Spleen (tissue), 11 donors: ENCODE measurements around the gene CENPP. TPM values are rescaled to one million over a fixed set of nuclear protein-coding genes. Genes with fewer than 3 reads are reported as not detected.

ENCODE experiments used
- DNase-seq: peaks from one replicate; pipeline ENCODE4 v3.0.0-alpha.2; 2020
- H3K27ac ChIP-seq, 8 donors: fragments of 200-600 bp; sonication (generic) in 7 of 8; 1 replicate in 4 of 8; 2 replicates in 4 of 8; pipeline versions ENCODE4 v1.5.0 to v1.8.0; 2016 to 2021; ENCODE audit warnings: inconsistent platforms in 4 of 8, mild to moderate bottlenecking in 4 of 8, moderate library complexity in 1 of 8
- H3K27me3 ChIP-seq, 7 donors: fragments of 200-600 bp; sonication (generic) in 6 of 7; replicated peaks in 1 of 7; 1 replicate in 4 of 7; 2 replicates in 3 of 7; pipeline versions ENCODE4 v1.5.0 to v1.8.0; 2016 to 2021; ENCODE audit warnings: inconsistent platforms in 3 of 7, mild to moderate bottlenecking in 1 of 7
- H3K36me3 ChIP-seq, 6 donors: fragments of 200-600 bp; sonication (generic) in 5 of 6; 1 replicate in 4 of 6; 2 replicates in 2 of 6; pipeline versions ENCODE4 v1.5.0 to v1.8.0; 2016 to 2021; ENCODE audit warnings: inconsistent platforms in 2 of 6
- H3K4me1 ChIP-seq, 6 donors: fragments of 200-600 bp; sonication (generic) in 5 of 6; 1 replicate in 3 of 6; 2 replicates in 3 of 6; pipeline versions ENCODE4 v1.5.0 to v1.8.0; 2016 to 2021; ENCODE audit warnings: inconsistent platforms in 3 of 6
- H3K4me3 ChIP-seq, 8 donors: fragments of 200-600 bp; sonication (generic) in 7 of 8; 1 replicate in 4 of 8; 2 replicates in 4 of 8; pipeline versions ENCODE4 v1.5.0 to v1.8.0; 2016 to 2021; ENCODE audit warnings: inconsistent platforms in 4 of 8, mild to moderate bottlenecking in 4 of 8, moderate library complexity in 2 of 8
- H3K9me3 ChIP-seq, 8 donors: fragments of 200-600 bp; sonication (generic) in 7 of 8; 1 replicate in 4 of 8; 2 replicates in 4 of 8; pipeline versions ENCODE4 v1.5.0 to v1.8.0; 2016 to 2021; ENCODE audit warnings: inconsistent platforms in 4 of 8
- POLR2A ChIP-seq, 3 donors: fragments of 450-650 bp; IDR thresholded peaks; one replicate each; pipeline ENCODE4 v1.5.1; 2017; ENCODE audit warnings: antibody characterized with exemption in 3 of 3, mild to moderate bottlenecking in 1 of 3
- POLR2AphosphoS5 ChIP-seq, 3 donors: sonication (generic); formaldehyde crosslinking; IDR thresholded peaks; one replicate each; pipeline ENCODE4 v1.5.1; 2017; ENCODE audit warnings: antibody characterized with exemption in 3 of 3
- WGBS, 5 donors: extraction: QIAGEN DNeasy Blood & Tissue Kit in 3 of 5; methylation state at CpG; one replicate each; pipeline versions ENCODE4 v1.1.5 to v1.1.7; 2013 to 2018; 5-methylcytosine and 5-hydroxymethylcytosine counted together
- intact Hi-C: fragments of 100-400 bp; cut with DNase I; formaldehyde crosslinking; loops from one replicate; pipeline ENCODE4 v1.15.0; 2023; ENCODE audit warnings: low total_unique reads
- polyA plus RNA-seq, 3 donors: library from polyadenylated mRNA; stranded (reverse); fragments of 200-250 nt; gene quantifications; one replicate each; pipeline ENCODE4 v1.2.1, GENCODE V29; 2013
- total RNA-seq, 7 donors: library from RNA; depleted of rRNA in 3 of 7; stranded (reverse); fragments of >200 nt in 3 of 7; fragmentation: NEBNext Ultra II Directional in 4 of 7; extraction: Animal tissue kit (Norgen Biotek cat#: 25700) in 4 of 7; gene quantifications; one replicate each; pipeline versions ENCODE4 v1.1.0 to v1.2.1, GENCODE V29; 2016 to 2021
- TF ChIP-seq, protein P1 (sequence below), 11 experiments: fragments of 200-600 bp in 7 of 11; fragments of 450-650 bp in 4 of 11; sonication (generic) in 4 of 11; IDR thresholded peaks in 8 of 11; conservative IDR thresholded peaks in 3 of 11; 1 replicate in 7 of 11; 2 replicates in 4 of 11; pipeline versions ENCODE4 v1.4.0 to v1.8.0; 2016 to 2021; ENCODE audit warnings: antibody characterized with exemption in 11 of 11, inconsistent platforms in 4 of 11, mild to moderate bottlenecking in 1 of 11
- donor health status: healthy with polysubstance abuse.
- donor health status: DM: no; HTN: no; CAD: no; lungs with moderate emphysema.
- donor health status: DM: no; HTN: no; CAD: no.
- donor health status: Bipolar disorder and iron deficiency.
- donor health status: healthy.
- donor health status: DM: no; HTN: no; CAD: no.
- donor health status: DM: yes; HTN: yes; CAD: no.

The CENPP gene
- total and polyA plus RNA-seq, 10 donors: 1.7 to 15.8 (median 6.2) TPM

- Histone ChIP-seq H3K27ac (no peak overlapping the region), H3K36me3 (peaks cover 0 to 11% (median 9%) of the 10 kb centered on the region in 6 donors), H3K4me1 (peaks cover 14 to 54% (median 29%) of the 10 kb centered on the region in 6 donors), H3K9me3 (no peaks in the 10 kb centered on the region), H3K27me3 (no peaks in the 10 kb centered on the region), H3K4me3 (no peak overlapping the region)
- no peak for DNase-seq
- 70 to 83% (median 80%) methylated on average over 2 of the region's 2 CpGs for WGBS, 5 donors
- TF ChIP-seq POLR2A (IDR thresholded peaks at IDR 0.05): no peak
- TF ChIP-seq, protein P1, sequence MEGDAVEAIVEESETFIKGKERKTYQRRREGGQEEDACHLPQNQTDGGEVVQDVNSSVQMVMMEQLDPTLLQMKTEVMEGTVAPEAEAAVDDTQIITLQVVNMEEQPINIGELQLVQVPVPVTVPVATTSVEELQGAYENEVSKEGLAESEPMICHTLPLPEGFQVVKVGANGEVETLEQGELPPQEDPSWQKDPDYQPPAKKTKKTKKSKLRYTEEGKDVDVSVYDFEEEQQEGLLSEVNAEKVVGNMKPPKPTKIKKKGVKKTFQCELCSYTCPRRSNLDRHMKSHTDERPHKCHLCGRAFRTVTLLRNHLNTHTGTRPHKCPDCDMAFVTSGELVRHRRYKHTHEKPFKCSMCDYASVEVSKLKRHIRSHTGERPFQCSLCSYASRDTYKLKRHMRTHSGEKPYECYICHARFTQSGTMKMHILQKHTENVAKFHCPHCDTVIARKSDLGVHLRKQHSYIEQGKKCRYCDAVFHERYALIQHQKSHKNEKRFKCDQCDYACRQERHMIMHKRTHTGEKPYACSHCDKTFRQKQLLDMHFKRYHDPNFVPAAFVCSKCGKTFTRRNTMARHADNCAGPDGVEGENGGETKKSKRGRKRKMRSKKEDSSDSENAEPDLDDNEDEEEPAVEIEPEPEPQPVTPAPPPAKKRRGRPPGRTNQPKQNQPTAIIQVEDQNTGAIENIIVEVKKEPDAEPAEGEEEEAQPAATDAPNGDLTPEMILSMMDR (IDR thresholded peaks at IDR 0.05 in 8 of 11, conservative IDR thresholded peaks at IDR 0.05 in 3 of 11): no peak
- no peak for TF ChIP-seq POLR2AphosphoS5 (IDR thresholded peaks at IDR 0.05)
- intact Hi-C loops: loop anchor here (5.0 kb wide), 1 partner anchor 35 kb away; the partner anchor contains the start of gene IARS1
Observed at GRCh38 chr9:92327283-92327850, 1.6 kb downstream of the CENPP start.

DNA sequence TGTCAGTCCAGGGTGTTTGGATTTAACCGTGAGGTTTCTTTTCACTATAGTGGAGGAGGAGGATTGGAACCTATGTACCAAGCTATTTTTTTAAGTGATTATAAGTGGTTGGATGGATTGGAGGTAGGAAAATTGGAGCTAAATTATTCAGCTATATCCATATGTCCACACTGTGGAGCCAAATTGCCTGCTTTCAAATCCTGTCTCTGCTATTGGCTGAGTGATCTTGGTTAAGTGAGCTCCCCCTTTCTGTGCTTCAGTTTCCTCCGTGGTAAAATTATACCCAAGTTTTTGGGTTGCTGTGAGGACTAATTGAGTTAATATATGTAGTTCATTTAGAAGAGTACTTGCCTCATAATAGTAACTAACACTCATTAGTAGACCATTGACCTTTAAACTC lies 2.5 kb downstream of the CENPP start:
- Histone ChIP-seq H3K4me3 (no peak overlapping the region), H3K9me3 (no peaks in the 10 kb centered on the region), H3K27ac (no peak overlapping the region), H3K4me1 (peaks cover 14 to 45% (median 29%) of the 10 kb centered on the region in 6 donors), H3K27me3 (no peaks in the 10 kb centered on the region), H3K36me3 (peaks cover 0 to 3% (median 1%) of the 10 kb centered on the region in 6 donors)
- TF ChIP-seq, protein P1 (IDR thresholded peaks at IDR 0.05 in 8 of 11, conservative IDR thresholded peaks at IDR 0.05 in 3 of 11): no peak
- TF ChIP-seq POLR2AphosphoS5 (IDR thresholded peaks at IDR 0.05) (no peak), POLR2A (IDR thresholded peaks at IDR 0.05) (no peak)
- 41 to 49% (median 47%) methylated on average over 2 of the region's 2 CpGs for WGBS, 5 donors
- DNase-seq: no peak
- intact Hi-C loops: loop anchor here (5.0 kb wide), 1 partner anchor 36 kb away; the partner anchor contains the start of gene IARS1

GRCh38 chr9:92332577-92333281 lies 7.0 kb downstream of the CENPP start:
- H3K27me3 ChIP-seq: no peaks in the 10 kb centered on the region
- H3K27ac ChIP-seq: no peak overlapping the region
- peaks cover 0 to 8% (median 0%) of the 10 kb centered on the region in 6 donors for H3K4me1 ChIP-seq
- no peak overlapping the region for H3K4me3 ChIP-seq
- intact Hi-C loops: no loop called here
- TF ChIP-seq POLR2A (IDR thresholded peaks at IDR 0.05): no peak
- TF ChIP-seq POLR2AphosphoS5 (IDR thresholded peaks at IDR 0.05): no peak
- peaks cover 0 to 40% (median 2%) of the 10 kb centered on the region in 6 donors for H3K36me3 ChIP-seq
- DNase-seq: no peak
- WGBS, 5 donors: 79 to 95% (median 86%) methylated on average over 3 of the region's 3 CpGs
- no peaks in the 10 kb centered on the region for H3K9me3 ChIP-seq

DNA sequence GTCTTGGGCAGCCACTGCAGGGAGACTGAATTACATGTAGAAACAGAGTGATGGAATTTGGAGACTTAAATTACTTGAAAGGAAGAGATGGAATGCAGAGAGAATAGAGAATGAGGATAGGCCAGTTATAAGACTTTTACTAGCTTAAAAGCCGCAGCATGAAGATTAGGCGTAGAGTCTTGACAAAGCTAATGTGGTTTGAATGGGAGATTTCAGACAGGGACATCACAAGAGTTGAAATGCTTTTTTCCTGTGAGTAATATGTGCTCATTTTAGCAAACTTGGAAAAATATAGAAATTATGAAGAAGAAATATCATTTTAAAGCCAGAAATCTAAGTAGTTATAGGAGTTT lies 7.5 kb downstream of the CENPP start:
- Histone ChIP-seq H3K27ac (no peak overlapping the region), H3K27me3 (no peaks in the 10 kb centered on the region), H3K9me3 (no peaks in the 10 kb centered on the region), H3K4me3 (no peak overlapping the region), H3K36me3 (peaks cover 0 to 45% (median 5%) of the 10 kb centered on the region in 6 donors), H3K4me1 (peaks cover 0 to 3% (median 0%) of the 10 kb centered on the region in 6 donors)
- TF ChIP-seq POLR2A (IDR thresholded peaks at IDR 0.05): no peak
- TF ChIP-seq, protein P1 (IDR thresholded peaks at IDR 0.05 in 8 of 11, conservative IDR thresholded peaks at IDR 0.05 in 3 of 11): no peak
- no peak for TF ChIP-seq POLR2AphosphoS5 (IDR thresholded peaks at IDR 0.05)
- DNase-seq: no peak
- intact Hi-C loops: no loop called here
- 94 to 99% (median 98%) methylated on average over 2 of the region's 2 CpGs for WGBS, 5 donors
